ENCODE measurements around the gene CELSR1. TPM values are rescaled to one million over a fixed set of nuclear protein-coding genes. Genes with fewer than 3 reads are reported as not detected.

CELSR1 gene
- total and polyA plus RNA-seq, 2 donors (not counting 1 experiment from before 2014, with no cell fraction given) = 30.2 to 34.8 TPM

GRCh38 chr22:46365166-46365624, 172.2 kb downstream of the CELSR1 start:
- intact Hi-C loops (cut with micrococcal nuclease) = loop anchor here (10.0 kb wide), 1 partner anchor 70 kb away; no protein-coding TSS in a partner anchor
- TF ChIP-seq, protein P1, sequence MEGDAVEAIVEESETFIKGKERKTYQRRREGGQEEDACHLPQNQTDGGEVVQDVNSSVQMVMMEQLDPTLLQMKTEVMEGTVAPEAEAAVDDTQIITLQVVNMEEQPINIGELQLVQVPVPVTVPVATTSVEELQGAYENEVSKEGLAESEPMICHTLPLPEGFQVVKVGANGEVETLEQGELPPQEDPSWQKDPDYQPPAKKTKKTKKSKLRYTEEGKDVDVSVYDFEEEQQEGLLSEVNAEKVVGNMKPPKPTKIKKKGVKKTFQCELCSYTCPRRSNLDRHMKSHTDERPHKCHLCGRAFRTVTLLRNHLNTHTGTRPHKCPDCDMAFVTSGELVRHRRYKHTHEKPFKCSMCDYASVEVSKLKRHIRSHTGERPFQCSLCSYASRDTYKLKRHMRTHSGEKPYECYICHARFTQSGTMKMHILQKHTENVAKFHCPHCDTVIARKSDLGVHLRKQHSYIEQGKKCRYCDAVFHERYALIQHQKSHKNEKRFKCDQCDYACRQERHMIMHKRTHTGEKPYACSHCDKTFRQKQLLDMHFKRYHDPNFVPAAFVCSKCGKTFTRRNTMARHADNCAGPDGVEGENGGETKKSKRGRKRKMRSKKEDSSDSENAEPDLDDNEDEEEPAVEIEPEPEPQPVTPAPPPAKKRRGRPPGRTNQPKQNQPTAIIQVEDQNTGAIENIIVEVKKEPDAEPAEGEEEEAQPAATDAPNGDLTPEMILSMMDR (IDR thresholded peaks at IDR 0.05) = no peak
- no peak for TF ChIP-seq EZH2 (IDR thresholded peaks at IDR 0.05; ENCODE audit: borderline replicate concordance, insufficient read depth, low read depth, low read length, poor library complexity, severe bottlenecking)
- ATAC-seq (ENCODE audit: low read depth) = no peak
- H2AFZ ChIP-seq (ENCODE audit: insufficient read depth, low read depth, low read length, poor library complexity, severe bottlenecking) = no peak overlapping the region
- peaks cover 15% of the 10 kb centered on the region for H4K20me1 ChIP-seq (ENCODE audit: control insufficient read depth, insufficient read depth, low read length, poor library complexity, severe bottlenecking)
- H3K4me1 Mint-ChIP-seq = peaks cover 21% of the 10 kb centered on the region
- CTCF ChIA-PET = interaction anchor here (1.4 kb wide), 1 partner anchor 13 kb away, joined by 3 read pairs; no protein-coding TSS in a partner anchor
- POLR2A ChIA-PET = no interaction called here
- peaks cover 0 to 6% (median 0%) of the 10 kb centered on the region in 4 experiments for H3K27me3 ChIP-seq (replicated peaks in 1 of 4; ENCODE audit: control extremely low read depth in 1 of 4, control insufficient read depth in 3 of 4, insufficient read depth in 4 of 4, low read length in 3 of 4)
- no peak for DNase-seq
- no peak overlapping the region for H3K4me3 ChIP-seq (ENCODE audit: control extremely low read depth in 1 of 5, extremely low read depth in 1 of 5, insufficient read depth in 1 of 5, low read depth in 2 of 5, low read length in 4 of 5)
- peaks cover 4 to 42% of the 10 kb centered on the region in 2 donors for H3K4me1 ChIP-seq (ENCODE audit: control insufficient read depth in 2 of 2, insufficient read depth in 2 of 2, low read length in 2 of 2)
- 94% methylated on average over 22 of the region's 22 CpGs for WGBS (ENCODE audit: insufficient coverage)
- no peaks in the 10 kb centered on the region for H3K9me3 Mint-ChIP-seq (ENCODE audit: insufficient read depth)
- peaks cover 0 to 3% (median 0%) of the 10 kb centered on the region in 3 donors for H3K9me3 ChIP-seq (ENCODE audit: control extremely low read depth in 1 of 3, control insufficient read depth in 2 of 3, insufficient read depth in 1 of 3, low read length in 2 of 3)
- no peak overlapping the region for H3K9ac ChIP-seq (ENCODE audit: low read length)
- H3K27me3 Mint-ChIP-seq = no peaks in the 10 kb centered on the region
- no peaks in the 10 kb centered on the region for H3K79me2 ChIP-seq (ENCODE audit: control insufficient read depth, insufficient read depth, low read length)
- no peak overlapping the region for H3K27ac Mint-ChIP-seq
- peaks cover 0 to 47% of the 10 kb centered on the region in 2 experiments for H3K36me3 ChIP-seq (replicated peaks in 1 of 2; ENCODE audit: control extremely low read depth in 1 of 2, control insufficient read depth in 1 of 2, extremely low read depth in 1 of 2, insufficient read depth in 2 of 2, low read length in 1 of 2)
- H3K4me2 ChIP-seq (replicated peaks; ENCODE audit: low read depth, low read length, poor library complexity, severe bottlenecking) = no peak overlapping the region
- no peak overlapping the region for H3K27ac ChIP-seq (ENCODE audit: low read length in 2 of 2)
- no peak overlapping the region for H3K4me3 Mint-ChIP-seq

DNA sequence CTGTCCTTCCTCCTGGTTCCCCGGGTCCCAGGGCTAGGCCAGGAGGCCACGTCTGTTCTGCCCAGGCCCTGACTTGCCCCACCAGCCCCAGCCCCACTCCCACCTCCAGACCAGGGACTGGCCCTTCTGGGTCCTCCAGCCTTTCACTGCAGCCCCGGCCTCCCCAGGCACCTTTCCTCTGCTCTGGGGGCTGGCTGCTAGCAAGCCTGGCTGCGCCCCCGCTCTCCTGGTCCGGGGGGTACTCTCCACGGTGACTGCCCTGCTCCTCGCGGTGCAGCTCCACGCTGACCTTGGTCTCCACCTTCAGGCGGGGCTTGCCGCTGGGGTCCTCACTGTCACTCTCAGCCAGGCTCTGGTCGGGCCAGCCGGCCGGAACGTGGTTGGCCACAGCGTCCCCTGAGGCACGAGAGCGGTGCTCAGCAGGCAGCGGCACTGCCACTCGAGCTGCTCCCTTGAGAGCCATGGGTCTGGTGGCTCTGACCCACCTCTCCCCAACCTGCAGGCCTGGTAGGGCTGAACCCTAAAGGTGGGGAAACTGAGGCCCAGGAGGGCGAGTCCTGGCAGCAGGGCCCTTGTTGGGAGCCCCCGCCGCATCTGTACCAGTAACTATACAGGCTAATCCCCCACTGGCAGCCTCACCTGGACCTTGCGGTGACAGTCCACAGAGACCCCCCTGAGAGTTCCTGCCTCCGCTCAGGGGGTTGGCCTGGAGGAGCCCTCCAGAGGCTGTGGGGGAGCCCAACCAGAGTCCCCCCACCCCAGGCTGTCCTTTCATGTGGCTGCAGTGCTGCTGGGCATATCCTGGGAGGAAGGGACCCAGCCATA, 172.9 kb downstream of the CELSR1 start:
- ChIA-PET CTCF (interaction anchor here (1.4 kb wide), 1 partner anchor 12 kb away, joined by 3 read pairs; no protein-coding TSS in a partner anchor), POLR2A (no interaction called here)
- Histone ChIP-seq H2AFZ (ENCODE audit: insufficient read depth, low read depth, low read length, poor library complexity, severe bottlenecking) (no peak overlapping the region), H4K20me1 (ENCODE audit: control insufficient read depth, insufficient read depth, low read length, poor library complexity, severe bottlenecking) (peaks cover 15% of the 10 kb centered on the region), H3K4me2 (replicated peaks; ENCODE audit: low read depth, low read length, poor library complexity, severe bottlenecking) (no peak overlapping the region), H3K9me3 (ENCODE audit: control extremely low read depth in 1 of 3, control insufficient read depth in 2 of 3, insufficient read depth in 1 of 3, low read length in 2 of 3) (peaks cover 0 to 3% (median 0%) of the 10 kb centered on the region in 3 donors), H3K4me3 (ENCODE audit: control extremely low read depth in 1 of 5, extremely low read depth in 1 of 5, insufficient read depth in 1 of 5, low read depth in 2 of 5, low read length in 4 of 5) (no peak overlapping the region), H3K36me3 (replicated peaks in 1 of 2; ENCODE audit: control extremely low read depth in 1 of 2, control insufficient read depth in 1 of 2, extremely low read depth in 1 of 2, insufficient read depth in 2 of 2, low read length in 1 of 2) (peaks cover 0 to 45% of the 10 kb centered on the region in 2 experiments), H3K4me1 (ENCODE audit: control insufficient read depth in 2 of 2, insufficient read depth in 2 of 2, low read length in 2 of 2) (peaks cover 4 to 38% of the 10 kb centered on the region in 2 donors), H3K27ac (ENCODE audit: low read length in 2 of 2) (no peak overlapping the region), H3K79me2 (ENCODE audit: control insufficient read depth, insufficient read depth, low read length) (no peaks in the 10 kb centered on the region), H3K27me3 (replicated peaks in 1 of 4; ENCODE audit: control extremely low read depth in 1 of 4, control insufficient read depth in 3 of 4, insufficient read depth in 4 of 4, low read length in 3 of 4) (peaks cover 0 to 6% (median 0%) of the 10 kb centered on the region in 4 experiments), H3K9ac (ENCODE audit: low read length) (no peak overlapping the region)
- Mint-ChIP-seq H3K4me3 (no peak overlapping the region), H3K27ac (no peak overlapping the region), H3K27me3 (no peaks in the 10 kb centered on the region), H3K9me3 (ENCODE audit: insufficient read depth) (no peaks in the 10 kb centered on the region), H3K4me1 (peaks cover 18% of the 10 kb centered on the region)
- TF ChIP-seq EZH2 (IDR thresholded peaks at IDR 0.05; ENCODE audit: borderline replicate concordance, insufficient read depth, low read depth, low read length, poor library complexity, severe bottlenecking) = no peak
- TF ChIP-seq, protein P1 (IDR thresholded peaks at IDR 0.05) = no peak
- WGBS (ENCODE audit: insufficient coverage) = 38% methylated on average over 26 of the region's 26 CpGs
- ATAC-seq (ENCODE audit: low read depth) = peak; percentile 63
- intact Hi-C loops (cut with micrococcal nuclease) = loop anchor here (10.0 kb wide), 1 partner anchor 70 kb away; no protein-coding TSS in a partner anchor
- peak; percentile 35 for DNase-seq
